C4-2B (cell line): ENCODE data around the gene PMPCA.

Source experiments
- CTCF ChIP-seq: fragments of 450-650 bp; conservative IDR thresholded peaks from 2 replicates; pipeline ENCODE4 v1.5.1; 2017; ENCODE audit warnings: mild to moderate bottlenecking
- ZFX ChIP-seq: fragments of 450-650 bp; IDR thresholded peaks from 2 replicates; pipeline ENCODE4 v1.6.1; 2017

- TF ChIP-seq CTCF: no peak
- no peak for TF ChIP-seq ZFX
Observed at GRCh38 chr9:136380381-136380780, 30.1 kb upstream of the PMPCA start.
